Stimulated activated CD4-positive, alpha-beta T cell treated with anti-CD3 and anti-CD28 coated beads, TNF-alpha, amount 100 ng/mL, for 48 hours (primary cell): ENCODE measurements around the gene STIM2.

Experiments used
- DNase-seq, 3 donors: peaks; one replicate each; pipeline ENCODE4 v3.0.0-alpha.2; 2020; ENCODE audit warnings: low read depth in 3 of 3

The STIM2 gene

GRCh38 chr4:26900765-26901164 is 40.1 kb downstream of the STIM2 start:
- DNase-seq = no peak

GRCh38 chr4:26905172-26905571 is 44.5 kb downstream of the STIM2 start:
- no peak for DNase-seq

- DNase-seq = no peak
Observed at GRCh38 chr4:26907731-26908599, 47.3 kb downstream of the STIM2 start.

DNA sequence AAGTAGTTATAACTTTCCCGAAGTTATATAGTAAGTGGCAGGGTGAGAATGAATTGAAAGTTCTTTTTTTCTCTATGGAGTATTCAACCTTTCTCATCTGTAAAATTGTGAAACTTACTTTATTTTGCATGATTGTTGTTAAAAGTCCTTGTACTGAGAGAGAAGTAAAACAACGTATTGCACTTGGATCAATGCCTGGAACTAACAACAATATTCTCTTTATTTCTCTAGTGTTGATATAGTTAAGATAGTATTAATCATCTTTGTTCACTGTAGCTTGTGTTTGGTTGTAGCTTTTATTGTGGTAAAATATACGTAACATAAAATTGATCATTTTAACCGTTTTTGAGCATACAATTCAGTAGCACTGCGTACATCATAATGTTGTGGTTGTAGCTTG is 48.7 kb downstream of the STIM2 start:
- no peak for DNase-seq

DNA sequence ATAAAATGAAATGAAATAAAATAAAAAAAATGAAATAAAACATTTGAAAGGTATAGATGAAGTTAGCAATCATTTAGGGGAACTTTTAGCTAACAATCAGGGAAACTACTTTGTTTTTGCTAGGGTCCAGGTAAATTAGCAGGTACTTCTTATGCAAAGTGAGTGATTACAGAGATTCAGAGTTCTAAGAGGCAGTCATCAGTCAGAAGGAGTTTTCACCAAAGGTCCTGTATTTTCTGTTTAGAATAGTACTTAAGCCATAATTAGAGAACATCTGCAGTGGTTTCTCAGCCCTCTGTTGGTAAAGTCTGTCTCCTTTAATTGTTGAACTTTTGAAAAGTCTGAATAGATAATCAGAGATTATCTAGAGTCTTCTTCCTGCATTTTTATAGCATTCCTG is 50.6 kb downstream of the STIM2 start:
- no peak for DNase-seq

DNA sequence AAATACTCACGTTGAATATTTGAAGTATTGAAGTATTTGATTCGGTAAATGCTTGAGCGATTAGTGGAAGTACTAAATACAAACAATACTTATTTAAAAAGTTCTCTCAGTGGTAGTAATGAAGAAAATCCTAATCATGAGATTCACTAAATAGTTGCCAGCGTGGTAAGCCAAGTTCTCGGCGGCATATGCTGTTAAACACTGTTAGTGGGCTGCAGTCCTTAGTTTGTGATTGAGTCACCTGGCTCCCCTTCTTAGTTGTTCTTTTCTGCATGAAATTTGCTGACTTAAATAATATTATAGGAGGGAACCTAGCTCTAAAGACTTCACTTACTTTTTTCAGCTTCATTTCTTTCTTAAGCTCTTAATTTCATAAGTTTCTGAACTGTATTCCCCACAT is 51.4 kb downstream of the STIM2 start:
- DNase-seq = no peak

DNA sequence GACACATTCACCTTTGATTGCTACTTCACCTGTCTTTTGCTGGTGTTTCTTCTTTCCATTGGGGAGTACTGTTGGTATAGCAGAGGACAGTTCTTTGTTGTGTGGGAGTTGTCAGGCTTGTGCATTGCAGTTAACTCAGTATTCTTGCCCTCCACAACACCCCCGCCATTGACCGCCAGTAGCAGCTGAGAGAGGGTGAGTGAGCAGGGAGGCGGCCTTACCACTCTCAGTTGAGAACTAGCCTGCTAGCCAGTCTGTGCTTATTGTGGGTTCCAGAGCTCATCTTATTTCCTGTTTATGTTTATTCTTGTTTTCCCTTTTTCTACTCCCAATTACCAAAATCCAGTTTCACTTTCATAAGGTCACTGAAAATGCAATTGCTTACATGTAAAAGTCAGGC is 52.2 kb downstream of the STIM2 start:
- DNase-seq = no peak

DNA sequence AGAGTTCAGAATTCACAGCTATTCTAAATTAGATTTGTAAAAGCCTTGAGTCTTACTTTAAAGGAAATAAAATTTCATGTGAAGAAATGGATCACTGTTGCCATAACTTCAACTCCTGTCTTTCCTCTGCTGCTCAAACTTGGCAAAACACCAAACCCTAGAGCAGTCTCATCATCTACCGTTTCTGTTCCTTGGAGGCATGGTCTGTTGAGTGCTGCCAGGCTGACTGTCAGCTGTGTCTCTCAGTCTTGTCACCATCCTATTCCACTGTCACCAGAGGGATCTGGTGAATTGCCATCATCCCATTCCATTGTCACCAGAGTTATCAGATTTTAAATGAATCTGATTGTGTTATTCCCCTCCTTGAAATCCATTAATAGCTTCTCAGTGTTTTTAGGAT is 55.6 kb downstream of the STIM2 start:
- DNase-seq = no peak

GRCh38 chr4:26930964-26931363 is 70.3 kb downstream of the STIM2 start:
- DNase-seq = no peak

DNA sequence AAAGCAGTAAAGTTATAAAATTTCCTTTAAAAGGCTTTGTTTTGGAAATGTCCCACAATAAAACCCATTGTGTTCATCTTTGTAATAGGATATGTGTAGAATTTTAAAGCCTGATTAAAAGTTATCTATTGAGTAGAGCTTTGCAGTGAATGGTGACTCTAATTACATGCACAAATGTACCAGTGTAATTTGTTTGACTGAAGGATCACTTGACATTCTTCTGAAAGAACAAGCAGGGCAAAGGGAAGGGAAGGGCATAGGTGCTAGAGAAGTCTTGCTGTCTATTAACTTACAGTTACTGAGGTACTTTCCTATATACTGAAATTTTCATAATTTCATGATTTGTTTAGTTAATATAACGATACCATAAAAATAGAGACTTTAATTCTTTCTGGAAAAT is 70.8 kb downstream of the STIM2 start:
- DNase-seq = no peak

- DNase-seq = no peak
Observed at GRCh38 chr4:26931966-26932365, 71.3 kb downstream of the STIM2 start.

DNA sequence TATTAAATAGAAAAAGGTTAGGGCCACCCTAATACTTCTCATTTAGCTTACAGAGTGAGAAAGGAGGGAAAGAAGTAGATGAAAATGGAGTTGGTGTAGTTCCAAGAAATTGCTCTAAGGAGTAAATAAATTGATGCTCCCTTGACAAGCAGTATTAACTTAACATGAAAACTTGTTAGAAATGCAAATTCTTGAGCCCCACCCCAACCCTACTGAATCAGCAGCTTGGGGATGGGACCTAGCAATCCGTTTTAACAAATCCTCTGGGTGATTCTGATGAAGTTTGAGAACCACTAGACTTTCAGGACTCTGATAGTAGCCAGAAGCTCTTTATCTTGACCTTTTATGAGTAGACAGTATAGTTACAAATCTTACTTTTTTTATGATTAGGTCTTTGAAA is 74.8 kb downstream of the STIM2 start:
- no peak for DNase-seq

DNA sequence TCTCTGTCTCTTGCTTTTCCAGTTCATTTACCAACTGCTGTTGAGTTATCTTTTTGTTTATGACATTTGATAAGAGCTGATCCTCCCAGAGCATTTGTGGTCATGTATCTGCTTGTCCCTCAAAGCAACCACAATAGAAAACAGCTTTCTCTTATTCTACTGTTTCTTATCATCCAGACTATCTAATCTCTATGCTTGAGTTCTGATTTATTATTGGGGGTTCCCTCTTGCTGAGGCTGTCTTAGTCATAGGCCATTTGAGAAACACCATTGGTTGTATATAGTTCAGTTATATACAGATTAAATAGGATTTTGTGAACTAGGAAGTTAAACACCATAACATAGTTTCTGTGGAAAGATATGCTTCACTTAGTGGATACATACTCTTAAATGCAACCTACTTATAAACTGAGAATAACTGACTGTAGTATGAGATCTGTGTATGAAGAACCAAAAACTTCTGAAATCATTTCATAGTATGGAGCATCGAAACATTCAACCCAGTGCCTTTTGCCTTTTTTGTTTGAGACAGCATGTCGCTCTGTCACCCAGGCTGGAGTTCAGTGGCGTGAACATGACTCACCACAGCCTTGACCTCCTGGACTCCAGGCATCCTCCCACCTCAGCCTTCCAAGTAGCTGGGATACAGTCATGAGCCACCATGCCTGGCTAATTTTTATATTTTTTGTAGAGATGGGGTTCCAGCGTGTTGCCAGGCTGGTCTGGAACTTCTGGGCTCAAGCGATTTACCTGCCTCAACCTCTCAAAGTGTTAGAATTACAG is 75.8 kb downstream of the STIM2 start:
- DNase-seq = no peak

DNA sequence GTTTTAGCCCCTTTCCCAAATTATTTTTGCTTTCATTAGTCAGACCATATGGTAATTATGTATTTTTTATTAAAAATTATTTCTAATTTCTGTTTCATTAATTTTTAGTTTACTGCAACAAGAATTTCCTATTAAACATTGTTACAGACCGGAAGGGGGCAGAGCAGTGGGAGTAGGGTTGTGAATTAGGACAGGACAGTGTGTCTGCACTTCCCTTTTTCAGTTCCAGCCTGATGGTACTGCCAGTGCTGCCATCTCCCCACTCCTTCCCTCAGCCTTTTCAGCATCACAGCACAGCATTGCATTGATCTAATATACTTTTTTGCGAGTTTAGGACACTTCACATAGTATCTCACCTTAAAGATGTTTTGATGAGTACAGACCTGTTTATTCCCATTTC is 76.5 kb downstream of the STIM2 start:
- DNase-seq = no peak

GRCh38 chr4:26937567-26937966 is 76.9 kb downstream of the STIM2 start:
- no peak for DNase-seq

GRCh38 chr4:26938516-26938915 is 77.9 kb downstream of the STIM2 start:
- no peak for DNase-seq

- no peak for DNase-seq
Observed at GRCh38 chr4:26941951-26942350, 81.3 kb downstream of the STIM2 start.

- DNase-seq = no peak
Observed at GRCh38 chr4:26942871-26943270, 82.2 kb downstream of the STIM2 start.

DNA sequence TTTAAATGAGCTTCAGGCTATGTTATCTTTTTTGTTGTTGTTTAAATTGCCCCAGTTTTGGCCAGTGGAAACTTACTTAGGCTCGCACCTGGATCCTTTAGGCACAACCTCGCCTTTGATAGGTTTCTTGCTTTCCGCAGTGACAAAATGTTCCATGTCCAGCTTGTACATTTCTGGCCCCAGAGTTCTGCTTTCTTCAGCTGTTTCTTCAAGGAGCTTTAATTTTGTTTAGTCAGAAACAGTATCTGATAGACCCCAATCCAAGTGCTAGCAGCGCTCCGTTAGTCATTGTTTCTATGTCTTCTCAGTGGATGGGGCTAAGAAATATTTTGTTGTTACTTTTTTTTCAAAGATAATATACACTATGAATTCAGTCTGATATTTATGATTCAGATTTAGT is 82.8 kb downstream of the STIM2 start:
- no peak for DNase-seq

DNA sequence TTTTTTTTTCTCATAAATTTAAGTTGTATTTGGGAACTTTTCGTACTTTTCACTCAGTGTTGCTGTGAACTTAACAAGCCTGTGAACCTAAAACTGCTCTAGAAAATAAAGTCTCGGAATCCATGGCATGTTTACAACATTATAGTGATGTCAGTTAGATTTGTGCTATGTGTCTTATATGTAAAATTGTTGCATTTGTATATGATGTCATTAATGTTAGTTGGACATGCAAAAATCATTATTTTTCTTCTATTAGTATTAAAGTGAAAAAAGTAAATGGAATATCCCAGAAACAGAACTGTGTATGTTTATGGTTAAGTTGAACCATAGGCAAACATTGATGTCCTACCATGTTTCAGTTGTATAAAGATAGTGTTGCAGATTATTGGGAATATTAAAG is 85.2 kb downstream of the STIM2 start:
- DNase-seq = no peak

DNA sequence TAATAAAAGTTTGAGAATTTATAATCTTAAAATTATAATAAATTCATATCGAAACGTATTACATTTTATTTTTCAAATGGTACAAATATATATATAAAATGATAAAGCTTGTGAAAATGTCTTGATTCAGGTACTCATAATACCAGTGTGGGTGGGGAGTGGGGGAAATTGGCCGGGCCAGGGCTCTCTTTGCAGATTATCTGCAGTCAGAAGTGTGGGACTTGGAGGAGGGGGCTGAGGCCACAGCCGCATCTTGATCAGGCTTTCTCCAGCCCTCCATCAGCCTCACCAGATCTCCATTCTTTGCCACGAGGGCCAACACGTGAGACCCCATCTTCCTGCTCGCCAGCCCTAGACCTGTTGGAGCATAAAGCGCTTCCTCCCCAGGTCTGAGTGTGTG is 86.7 kb downstream of the STIM2 start:
- DNase-seq = no peak

- DNase-seq = no peak
Observed at GRCh38 chr4:26950446-26950845, 89.8 kb downstream of the STIM2 start.

DNA sequence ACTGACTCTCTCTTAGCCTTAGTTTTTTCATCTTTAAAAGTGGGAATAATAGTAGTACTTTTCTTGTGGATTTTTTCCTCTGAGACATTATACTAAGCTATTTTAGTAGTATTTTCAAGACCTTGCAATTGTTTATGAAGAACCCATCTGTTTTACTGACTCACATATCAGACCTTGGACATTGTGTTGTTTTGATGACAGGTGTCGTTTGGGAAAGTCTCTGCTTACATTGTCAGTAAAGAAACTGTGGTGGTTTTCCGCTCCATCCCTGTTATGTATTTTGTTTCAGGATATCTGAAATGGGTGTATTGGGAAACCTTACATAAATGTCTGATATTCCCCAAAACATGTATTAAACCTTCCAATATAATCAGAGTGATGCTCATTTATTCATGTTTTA is 92.2 kb downstream of the STIM2 start:
- no peak for DNase-seq
